Activated CD8-positive, alpha-beta memory T cell treated with anti-CD3 and anti-CD28 coated beads for 24 hours (primary cell): ENCODE measurements around the gene TRIM9.

Experiments used
- DNase-seq: peaks from one replicate; pipeline ENCODE4 v3.0.0-alpha.2; 2020

Gene TRIM9

DNA sequence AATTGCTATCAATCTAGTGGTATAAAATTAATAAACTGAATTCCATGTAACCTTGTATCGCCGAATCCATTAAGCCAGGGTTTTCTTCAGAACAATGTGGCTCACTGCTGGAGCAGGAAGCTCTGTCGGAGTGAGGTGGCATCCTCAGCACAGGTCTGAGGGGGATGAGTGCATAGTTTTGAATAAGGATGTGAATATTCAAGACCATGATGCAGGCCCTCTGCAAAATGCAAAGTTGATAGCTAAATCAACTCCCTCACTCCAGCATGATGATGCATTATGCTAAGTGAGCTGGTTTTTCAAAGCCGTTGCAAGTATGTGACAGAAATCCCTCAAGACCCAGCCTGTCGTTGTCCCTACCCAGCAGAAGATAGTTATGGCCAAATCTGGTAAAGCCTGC is 53.0 kb downstream of the TRIM9 start:
- DNase-seq: no peak

DNA sequence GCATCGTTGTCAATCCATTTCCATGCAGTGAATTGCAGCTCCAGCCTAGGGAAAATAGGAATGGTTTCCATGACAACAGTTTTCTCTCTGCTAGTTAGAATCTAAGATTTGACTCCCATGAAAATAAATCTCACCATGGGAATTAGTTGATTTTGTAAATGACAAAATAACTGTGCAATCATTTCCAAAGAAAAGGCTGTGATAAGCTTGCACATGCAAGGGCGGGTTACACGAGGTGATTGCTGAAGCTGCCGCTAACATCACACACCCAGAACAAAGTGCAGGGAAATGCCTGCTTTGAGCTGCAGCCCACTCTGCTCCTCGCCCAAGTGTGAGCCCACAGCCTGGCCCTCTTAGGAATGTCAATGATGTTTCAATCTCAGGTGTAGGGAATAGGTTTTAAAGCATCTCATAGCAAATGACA is 53.8 kb downstream of the TRIM9 start:
- DNase-seq: no peak

DNA sequence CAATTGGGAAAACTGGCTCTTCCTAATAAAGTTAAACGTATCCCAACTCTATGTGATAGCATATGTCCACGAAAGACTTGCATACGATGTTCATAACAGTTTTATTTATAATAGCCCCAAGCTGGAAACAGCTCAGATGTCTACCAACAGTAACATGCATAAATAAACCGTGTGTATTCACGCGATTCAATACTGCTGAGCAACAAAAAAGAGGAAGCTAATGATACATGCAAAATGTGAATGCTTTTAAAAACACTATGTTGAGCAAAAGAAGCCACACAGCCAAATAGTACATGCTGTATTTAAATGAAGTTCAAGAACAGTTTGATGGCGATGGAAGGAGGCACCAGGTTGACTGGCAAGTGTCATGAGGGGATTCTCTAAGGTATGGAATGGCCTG is 55.7 kb downstream of the TRIM9 start:
- DNase-seq: no peak

DNA sequence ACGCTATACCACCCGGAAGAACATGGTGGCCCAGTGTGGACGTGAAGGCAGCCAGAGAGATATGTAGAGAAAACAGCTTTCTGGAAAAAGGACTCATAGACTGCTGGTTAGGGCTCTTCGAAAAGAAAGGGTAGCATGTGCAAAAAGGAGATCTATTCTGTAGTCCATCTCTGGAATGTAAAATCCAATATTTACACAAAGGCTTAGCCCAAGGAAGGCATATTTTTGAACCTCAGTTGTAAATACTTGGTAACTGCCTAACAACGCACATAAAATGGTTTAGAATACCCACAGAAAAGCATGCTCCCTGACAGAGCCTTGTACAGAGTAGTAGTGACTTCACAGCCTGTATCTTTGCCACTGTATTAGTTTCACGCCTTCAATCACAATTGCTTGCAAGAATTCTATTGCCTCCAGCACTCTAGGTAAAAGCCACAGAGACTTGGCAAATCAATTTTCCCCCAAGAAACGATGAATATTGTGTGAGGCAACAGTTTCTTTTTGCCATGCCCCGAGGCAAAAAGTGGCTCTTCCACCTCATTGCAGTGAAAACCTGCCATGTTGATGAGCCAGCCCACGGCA is 59.2 kb downstream of the TRIM9 start:
- no peak for DNase-seq

DNA sequence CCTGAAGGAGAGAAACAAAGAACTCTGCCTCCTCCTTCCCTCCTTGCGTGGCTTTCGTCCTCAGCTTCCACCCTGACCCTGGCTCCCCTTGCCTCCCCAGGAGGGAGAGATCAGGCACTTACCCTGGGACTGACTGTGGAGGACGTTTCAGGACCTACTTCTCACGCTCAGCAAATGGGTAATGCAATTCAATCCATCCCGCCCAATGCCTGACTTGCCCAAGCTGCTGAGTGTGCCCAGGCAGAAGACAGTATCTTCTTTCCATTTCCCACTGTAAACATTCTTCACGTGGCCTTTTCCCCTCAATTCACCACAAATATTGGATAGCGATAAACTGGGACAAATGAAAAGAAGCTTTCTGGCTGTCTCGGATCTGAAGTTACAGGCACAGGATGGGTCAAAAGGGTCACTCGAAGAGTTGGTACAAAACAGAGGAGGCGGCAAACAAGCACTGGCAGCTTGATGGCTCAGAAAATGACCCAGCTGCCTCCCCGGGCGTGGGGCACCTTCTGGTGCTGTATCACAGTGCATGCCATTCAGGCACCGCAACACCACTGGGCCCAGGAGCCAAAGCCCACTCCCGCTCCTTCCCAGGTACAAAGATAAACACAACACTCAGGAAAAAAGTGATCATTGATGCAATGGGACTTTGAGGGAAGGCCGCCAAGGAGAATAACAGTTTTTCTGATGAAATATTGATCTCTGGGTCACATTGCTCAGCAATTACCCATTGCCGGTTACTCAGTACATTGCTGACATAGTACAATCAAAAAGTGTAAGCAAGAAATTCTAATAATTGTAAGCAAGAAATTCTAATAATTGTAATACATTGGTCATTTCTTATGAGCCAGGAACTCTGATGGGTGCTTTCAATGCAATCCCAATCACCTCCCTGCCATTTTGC is 65.8 kb downstream of the TRIM9 start:
- no peak for DNase-seq

DNA sequence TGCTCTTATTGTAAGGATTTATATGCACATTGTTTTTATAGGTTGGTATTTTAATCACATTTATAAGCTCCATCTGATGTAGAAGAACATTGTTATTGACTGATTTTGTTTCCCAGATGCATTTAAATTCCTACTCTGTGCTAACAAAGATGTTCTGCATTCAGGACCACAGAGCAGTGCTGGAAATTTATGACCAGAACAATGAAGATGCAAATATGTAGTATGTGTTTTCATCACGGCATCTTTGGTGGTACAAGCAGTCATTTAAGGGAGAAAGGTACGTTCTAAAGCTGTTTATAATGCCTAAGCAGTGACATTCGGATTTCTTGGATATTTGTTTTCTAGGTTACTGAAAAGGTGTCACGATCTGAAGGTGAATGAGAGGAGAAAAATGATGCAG is 66.5 kb downstream of the TRIM9 start:
- DNase-seq: no peak

DNA sequence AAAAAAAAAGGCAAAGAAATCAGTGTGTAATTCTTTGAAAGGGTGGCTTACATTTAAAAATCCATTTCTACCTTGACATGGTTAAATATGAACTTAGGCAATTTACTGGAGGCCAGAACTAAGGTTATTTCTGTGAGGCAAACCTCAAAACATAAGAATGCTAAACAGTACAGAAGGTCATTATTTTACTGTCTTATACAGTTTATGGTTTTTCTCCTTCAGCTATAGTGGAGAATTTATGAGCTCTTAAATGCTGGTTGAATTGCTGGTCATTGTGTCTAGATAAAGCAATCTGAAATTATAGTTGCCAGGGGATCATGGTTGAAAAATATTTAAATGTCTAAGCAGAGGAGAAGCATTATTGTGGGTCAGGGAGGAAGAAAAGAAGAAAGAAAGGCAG is 70.5 kb downstream of the TRIM9 start:
- DNase-seq: no peak

DNA sequence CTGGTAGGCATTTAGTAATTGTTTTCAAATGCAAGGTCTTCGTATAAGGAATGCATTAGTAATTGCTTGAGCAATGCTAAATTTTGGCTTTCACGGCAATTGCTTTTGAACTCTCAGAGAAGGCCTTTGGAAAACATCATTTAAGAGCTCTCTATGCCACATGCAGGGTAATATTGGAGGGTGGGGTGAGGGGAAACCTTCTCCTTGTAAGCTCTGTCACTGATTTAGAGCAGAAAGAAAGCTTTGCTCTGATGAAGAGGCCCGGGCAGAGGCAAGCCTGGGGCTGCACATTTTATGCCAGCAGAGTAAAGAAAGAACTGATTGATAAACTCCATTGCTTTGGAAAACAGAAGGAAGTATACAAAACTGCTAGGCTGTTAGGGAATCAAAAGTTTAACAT is 70.9 kb downstream of the TRIM9 start:
- DNase-seq: no peak

DNA sequence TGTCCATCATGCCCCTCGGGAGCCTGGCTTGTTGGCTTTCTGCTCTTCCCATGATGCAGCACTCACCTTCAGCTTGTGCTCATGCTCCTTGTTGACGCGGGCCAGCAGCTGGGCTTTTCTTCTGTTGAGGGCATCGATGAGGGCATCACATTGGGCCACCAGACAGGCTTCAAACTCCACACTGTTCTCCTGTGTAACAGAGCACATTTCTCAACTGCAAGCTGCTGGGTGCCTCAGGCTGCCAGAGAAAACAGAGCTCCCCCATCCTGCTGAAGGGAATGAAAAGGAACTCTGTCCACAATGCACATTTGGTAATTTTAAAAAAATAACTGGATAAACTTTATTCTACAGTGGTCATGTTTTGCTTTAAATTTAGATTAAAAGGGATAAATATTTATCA is 72.1 kb downstream of the TRIM9 start:
- no peak for DNase-seq

DNA sequence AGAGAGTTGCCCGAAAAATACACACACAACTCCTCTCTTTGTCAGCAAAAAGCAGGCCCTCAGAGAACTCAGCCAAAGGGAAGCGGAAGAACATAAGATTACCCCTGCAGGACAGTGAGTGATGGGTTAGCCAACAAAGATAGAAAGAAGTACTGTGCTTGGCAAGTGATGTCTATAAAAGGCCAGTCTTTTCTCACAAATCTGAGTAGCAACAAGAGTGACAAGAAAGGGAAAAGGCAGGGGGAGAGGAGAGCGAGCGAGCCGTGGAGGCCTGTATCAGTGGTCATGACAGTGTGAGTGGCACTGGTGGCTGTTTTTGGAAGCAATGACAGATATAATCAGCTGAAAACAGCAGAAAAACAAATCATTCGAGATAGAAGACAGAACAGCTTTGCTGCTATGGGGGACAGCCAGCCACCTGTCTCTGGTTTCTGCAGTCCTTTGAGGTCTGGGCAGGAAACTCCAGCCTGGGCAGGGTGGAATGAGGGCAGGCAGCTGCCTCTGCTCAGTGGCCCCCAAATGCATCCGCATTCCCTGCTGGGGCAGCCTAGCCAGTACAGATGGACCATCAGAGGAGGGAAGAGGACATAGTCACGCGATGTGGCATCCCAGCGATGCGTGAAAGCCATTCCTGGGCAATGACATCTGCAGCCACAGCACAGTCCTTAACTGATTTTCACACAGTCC is 74.7 kb downstream of the TRIM9 start:
- DNase-seq: no peak

DNA sequence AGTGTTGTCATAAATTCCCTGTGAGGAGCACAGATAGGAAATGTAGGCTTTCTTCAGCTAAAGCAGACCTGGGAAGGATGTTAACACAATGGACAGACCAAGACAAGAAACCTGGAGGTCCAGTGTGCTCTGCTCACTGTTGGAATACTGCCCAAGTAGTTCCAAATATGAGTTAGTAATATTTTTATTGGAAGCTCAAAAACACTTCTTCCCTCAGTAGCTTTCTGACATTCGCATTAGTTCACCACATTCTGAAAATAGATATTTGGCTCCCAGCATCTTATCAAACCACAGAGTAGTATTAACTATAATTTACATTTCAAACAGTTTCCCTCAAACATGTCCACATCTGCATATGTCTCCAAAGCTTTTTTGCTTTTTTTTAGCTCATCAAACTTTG is 75.8 kb downstream of the TRIM9 start:
- no peak for DNase-seq

DNA sequence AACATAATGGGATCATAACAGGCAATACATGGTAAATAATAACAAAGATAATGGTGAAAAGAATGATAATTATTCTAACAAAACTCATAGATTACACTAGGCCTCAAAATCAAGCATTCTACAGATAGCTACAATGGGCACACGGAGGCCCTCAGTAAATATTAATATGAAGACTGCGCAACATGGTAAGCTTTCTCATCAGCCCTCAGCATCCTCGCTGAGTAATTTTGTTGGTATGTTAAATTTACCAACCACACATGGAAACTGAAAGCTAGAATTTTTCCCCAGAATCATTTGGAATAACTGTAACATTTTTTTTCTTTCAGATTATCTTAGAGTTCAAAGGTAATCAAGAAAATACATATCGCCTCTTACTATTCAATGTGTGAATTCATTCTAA is 76.4 kb downstream of the TRIM9 start:
- no peak for DNase-seq

DNA sequence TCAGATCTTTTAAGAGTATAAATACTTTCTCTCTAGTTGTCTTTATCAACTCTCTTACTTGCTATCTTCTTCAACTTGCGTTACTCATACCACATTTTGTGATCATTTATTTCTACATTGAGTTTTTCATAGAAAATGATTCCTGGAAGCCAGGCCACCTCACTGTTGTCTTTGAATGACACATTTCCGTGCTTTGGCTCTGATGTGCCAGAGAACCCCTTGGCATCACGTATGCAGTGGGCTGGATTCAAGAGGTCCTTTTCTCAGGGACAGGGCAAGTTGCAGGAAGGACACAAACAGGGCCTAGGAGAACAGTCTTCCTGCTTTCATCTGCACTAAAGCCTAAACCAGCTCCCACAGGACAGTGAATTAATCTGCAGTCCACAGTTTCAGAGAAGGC is 80.3 kb downstream of the TRIM9 start:
- DNase-seq: no peak

DNA sequence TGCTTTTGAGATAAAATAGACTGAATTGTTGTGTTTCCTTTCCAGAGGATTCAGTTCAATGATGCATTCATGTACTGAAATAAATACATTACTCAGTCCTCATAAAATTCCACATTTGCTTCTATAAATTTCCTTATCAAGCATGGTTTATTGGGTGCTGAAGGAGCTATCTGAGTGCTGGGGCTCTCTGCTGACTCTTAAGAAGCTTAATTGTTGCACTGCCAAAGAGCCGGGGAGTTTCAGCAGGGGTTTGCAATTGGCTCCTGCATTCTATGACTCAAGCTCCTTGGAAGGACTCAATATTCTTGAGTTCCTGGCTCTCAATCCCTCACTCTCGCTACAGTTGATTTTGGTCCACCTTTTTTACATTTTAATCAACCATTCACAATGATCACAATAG is 80.8 kb downstream of the TRIM9 start:
- no peak for DNase-seq

DNA sequence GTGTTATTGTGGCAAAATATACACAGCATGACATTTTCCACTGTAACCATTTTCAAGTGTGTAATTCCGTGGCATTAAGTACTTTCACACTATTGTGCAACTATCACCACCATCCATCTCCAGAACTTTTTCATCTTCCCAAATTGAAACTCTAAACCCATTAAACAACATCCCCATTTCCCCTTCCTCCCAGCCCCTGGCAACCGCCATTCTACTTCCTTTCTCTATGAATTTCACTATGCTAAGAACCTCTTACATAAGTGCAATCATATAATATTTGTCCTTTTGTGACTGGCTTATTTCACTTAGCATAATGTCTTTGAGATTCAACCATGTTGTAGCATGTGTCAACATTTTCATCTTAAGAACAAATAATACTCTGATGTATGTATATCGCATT is 82.8 kb downstream of the TRIM9 start:
- no peak for DNase-seq

DNA sequence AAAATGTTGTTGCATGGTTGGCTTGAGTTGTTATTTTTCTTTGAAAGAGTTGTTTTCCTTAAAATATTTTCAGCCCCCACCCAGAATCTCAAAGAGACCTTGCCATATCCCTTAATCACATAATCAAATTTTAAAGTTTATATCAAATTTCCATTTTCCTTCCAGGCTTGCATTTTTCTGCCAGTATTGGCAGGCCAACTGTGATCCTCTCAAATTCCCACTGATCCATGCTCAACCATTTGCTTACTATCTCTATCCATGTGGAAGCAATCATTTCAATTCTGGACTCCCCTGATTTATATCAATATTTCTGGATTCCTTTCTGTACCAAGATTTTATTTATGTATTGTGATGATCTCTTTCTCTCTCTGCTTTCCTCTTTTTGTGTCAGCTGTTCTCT is 86.5 kb downstream of the TRIM9 start:
- no peak for DNase-seq

DNA sequence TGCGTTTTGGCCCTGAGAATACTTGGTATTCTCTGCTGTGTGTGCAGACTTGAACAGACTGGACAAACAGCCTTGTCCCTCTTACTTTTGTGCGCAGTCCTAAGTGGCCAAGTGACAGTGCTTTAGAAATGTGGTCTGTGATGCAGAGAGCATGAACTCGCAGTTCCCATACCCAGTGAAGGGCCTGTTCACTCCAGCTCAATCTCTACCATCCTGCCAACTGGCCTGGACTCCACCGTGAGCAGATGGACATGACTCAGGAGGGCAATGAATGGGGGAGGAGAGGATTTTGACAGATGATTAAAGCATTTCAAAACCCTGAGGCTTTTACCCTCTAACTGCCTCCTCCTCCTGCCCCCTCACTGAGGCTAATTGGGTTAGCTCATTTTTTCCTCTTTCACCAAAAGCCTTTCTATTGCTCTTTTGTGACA is 88.1 kb downstream of the TRIM9 start:
- no peak for DNase-seq

DNA sequence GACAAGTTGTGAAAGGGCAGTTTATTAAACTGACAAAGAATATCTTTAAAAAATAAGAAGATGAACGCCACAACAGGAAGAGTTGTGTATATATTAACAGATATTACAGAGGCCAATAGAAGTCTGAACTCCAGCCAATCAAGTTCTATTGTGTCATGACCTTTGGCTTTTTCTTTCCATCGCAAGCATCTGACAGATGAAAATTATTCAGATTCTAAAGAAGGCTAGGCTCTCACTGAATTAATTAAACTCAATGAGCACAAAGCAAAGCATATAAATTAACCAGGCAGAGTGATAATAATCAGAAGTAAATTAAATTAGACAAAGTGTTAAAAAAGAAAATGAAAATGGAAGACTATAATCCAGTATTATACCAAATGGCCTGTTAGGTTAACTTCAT is 88.6 kb downstream of the TRIM9 start:
- no peak for DNase-seq

DNA sequence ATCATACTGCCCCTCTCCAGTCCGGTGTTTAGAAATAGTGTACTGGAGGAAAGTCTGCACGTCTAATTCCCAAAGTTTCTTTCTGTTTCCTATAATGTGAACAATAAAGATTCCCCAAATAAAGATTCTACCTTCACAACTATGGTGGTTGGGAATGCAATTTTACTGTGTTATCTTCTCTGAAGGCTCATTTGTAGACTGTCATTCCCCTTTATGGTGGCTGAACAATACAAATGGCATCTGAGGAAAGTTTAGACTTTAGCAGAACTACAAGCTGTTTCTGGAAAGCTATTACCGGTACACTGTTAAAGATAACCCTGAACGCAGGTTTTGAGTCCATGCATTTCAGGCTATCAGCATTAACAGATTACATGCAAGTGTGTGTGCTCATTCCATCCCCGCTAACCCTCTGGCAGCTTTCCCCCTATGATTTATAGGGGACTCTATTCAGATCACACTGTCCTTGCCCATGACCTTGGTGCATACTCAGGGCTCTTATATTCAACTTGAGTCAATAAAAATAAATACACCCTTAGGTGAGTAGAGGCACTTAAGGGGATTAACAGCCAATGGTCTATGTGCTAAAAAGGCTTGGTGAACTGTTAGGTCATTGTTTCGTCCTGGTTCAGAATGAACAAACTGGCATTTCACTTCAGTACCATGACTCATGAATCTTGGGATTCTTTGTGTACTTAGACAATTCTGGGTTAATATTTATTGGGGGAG is 89.9 kb downstream of the TRIM9 start:
- no peak for DNase-seq

DNA sequence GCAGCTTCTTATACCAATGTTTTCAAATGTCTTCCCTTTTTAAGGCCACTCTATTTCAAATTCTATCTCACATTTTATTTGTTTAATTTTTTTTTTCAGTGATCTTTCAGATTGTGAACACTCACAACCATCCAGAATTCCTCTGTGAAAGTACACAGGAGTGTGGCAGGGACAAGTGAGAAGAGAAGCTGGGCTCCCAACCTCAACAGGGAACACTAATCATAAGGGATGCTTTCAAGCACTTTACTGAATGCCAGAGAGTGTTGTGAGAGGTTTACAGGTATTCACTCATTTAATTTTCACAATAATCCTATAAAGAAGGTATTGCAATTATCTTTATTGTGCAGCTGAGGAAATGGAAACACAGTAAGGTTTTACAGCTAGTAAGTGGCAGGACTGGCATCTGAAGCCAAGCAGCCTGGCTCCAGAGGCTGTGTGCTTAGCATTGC is 90.5 kb downstream of the TRIM9 start:
- no peak for DNase-seq

DNA sequence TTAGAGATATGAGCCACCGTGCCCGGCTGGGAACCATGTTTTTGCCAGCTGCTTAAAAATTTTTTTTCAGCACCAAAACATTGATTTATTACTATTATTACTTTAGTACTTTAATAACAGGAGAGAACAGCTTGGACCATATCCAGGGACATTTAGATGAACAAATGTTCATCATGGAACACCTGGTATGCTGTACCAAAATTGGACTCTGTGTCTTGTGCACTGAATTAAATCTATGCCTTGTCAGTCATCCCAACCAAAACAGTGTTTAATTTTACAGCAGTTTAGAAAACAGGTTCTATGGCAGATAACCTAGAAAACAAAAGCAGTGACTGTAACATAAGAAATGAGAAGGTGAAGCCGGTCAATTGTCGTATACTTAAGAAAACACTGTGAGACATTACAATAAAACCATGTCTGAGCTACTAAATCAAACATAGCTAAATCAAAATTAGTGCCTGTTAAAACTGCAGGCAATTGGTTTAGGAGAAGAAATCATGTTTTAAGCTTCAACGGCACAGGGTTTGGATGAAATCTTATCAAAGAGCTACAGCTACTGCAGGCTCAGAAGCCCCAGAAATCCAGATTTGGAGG is 92.4 kb downstream of the TRIM9 start:
- no peak for DNase-seq

DNA sequence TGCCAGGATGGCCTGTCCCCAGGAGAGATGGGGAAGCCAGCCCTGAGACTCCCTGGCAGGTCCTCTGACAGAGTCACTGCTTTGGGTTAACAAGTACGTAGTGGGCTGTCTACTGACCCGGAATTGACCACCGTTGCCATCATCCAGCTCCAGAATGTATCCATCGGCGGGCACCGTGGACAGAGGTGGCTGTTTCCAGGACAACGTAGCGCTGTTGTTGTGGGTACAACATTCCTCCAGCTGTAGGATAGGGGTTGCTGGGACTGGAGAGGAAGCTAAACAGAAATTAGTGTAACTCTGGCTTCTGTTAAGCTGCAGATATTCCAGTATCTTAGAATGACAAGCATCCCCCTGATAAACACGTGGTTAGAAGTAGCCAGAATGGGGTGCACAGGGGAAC is 94.3 kb downstream of the TRIM9 start:
- DNase-seq: no peak

DNA sequence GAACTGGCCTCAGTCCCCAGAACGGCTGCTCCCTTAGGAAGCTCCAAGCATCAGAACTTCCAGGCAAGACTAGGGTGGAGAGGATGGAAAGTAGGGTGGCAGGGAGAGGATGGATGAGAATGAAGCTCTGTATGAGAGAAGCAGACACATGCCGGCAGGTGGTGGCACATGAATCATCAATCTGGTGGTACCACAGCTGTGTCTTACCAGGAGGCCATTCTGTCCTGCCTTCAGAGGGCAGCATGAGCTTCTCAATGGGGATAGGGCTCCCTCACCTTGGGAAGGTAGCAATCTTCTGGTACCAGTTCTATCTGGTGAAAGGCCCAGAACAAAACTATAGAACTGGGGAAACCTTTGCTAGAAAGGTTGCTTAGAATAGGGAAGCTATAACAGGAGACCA is 95.2 kb downstream of the TRIM9 start:
- no peak for DNase-seq
